Stimulated activated CD4-positive, alpha-beta T cell treated with anti-CD3 and anti-CD28 coated beads, TNF-alpha, amount 100 ng/mL, for 24 hours (primary cell): ENCODE results near the gene AMZ2.
A peak's percentile ranks its signal among the peaks of the same experiment; 100 is the strongest.
"Not testable (repeated sequence)": the region's sequence is repeated elsewhere in the genome, so short reads cannot be mapped to it uniquely, and the experiment has no call there.

Source experiments
- DNase-seq, 3 experiments: peaks; one replicate each; pipeline ENCODE4 v3.0.0-alpha.2; 2020; ENCODE audit warnings: low read depth in 3 of 3

AMZ2 gene

DNA sequence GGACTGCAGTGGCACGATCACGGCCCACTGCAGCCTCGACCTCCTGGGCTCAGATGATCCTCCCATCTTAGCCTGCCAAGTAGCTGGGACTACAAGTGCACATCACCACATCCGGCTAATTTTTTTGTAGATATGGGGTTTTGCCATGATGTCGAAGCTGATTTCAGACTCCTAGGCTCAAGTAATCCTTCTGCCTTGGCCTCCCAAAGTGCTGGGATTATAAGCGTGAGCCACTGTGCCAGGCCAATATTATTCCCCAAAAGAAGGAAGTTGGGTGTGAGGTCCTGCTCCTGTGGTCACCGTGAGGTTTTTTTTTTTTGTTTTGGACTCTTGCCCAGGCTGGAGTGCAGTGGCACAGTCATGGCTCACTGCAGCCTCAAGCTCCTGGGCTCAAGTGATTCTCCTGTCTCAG lies 1.5 kb downstream of the AMZ2 start:
- no peak for DNase-seq

DNA sequence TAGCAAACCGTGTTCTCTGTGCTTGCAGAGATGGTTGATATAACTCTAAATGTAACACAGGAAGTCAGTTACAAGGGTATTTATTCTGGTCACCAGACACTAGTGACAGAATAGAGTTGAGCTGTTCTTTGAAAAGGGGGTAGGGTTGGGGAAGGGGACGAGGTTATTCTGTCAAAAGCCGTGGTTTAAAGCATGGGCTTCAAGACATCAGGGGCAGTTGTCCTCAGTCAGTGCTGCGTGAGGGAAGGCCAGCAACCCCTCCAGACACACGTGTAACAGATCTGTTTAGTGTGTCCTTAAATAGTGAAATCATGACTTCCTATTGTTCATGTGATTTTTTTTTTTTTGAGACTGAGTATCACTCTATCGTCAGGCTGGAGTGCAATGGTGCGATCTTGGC lies 5.6 kb downstream of the AMZ2 start:
- DNase-seq, result not testable (repeated sequence)

DNA sequence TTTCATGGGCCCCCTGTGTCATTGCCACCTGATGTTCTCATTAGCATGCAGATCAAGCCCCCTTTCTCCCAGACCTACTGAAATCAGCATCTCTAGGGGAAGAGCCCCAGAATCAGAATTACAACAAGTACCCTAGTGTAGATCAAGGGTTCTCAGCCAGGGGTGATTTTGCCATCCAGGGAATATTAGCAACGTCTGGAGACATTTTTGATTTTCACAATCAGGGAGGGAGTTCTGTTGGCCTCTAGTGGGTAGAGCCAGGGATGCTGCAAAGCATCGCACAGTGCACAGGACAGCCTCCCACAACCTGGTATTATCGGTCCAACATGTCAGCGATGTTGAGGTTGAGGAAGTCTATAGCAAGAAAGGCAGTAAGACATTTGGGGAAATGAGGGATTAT lies 7.3 kb downstream of the AMZ2 start:
- no peak for DNase-seq

DNA sequence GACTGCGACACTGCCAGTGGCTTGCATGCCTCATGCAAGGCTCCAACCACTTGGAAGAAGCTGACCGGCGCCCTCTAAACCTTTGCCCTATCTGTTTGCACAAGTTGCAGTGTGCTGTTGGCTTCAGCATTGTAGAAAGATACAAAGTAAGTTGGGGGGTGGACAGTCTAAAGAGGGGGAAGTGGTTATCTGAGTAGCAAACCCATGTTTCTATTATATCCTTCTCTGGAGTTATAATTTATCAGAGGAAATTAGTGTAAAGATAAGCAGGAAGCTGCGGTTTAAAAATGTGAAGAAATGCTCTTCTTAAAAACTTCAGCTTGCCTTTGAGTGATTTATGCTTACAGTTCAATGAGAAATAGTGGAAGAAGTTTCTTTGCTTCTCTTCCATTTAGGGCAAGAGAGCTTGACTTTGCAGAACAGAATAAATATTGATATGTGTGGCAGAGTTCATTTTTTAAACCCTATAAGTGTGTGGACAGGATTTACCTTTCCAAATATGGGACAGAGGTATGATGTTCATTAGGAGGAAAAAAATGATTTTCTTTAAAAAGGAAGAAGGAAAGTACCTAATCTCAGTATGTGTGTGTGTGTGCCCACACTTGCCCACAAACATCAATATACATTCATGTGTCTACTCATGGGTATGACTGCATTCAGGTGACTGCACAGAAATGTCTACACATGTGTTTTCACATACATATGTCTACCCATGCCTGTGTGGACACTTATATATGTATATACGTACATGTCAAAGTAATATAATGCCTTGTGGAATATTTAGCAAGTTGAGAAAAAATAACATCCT lies 8.1 kb downstream of the AMZ2 start:
- DNase-seq, result no peak

DNA sequence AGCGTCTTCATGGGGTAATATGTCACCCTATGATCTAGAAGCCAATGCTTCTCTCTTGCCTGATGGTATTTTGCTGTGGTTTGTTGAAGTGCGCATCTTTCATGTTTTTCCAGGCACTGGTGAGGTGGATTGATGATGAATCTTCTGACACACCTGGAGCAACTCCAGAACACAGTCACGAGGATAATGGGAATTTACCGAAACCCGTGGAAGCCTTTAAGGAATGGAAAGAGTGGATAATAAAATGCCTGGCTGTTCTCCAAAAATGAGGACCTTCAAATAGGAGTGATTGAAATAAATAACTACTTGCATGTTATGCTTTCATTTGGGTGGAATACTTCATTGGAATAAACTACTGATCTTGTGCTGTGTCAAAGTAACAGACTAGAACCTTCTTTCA lies 8.9 kb downstream of the AMZ2 start:
- DNase-seq, result not testable (repeated sequence)

DNA sequence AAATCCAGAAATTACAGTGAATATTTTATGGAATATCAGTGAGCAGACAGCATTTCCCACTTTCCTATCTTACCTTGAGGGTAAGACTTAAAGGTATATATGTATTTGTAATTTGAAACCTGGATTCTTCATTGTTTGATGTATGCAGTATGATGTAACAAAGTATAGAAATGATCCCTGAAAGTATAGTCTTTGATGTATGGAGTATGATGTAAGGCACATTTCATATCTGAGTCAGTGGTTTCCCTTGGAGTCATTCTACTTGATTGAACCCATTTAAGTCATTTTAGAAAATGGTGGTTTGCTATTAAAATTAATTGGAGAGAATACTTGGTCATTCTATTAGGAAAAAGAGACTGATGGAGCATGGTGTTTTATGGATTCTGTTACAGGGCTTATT lies 10.1 kb downstream of the AMZ2 start:
- DNase-seq, result no peak

DNA sequence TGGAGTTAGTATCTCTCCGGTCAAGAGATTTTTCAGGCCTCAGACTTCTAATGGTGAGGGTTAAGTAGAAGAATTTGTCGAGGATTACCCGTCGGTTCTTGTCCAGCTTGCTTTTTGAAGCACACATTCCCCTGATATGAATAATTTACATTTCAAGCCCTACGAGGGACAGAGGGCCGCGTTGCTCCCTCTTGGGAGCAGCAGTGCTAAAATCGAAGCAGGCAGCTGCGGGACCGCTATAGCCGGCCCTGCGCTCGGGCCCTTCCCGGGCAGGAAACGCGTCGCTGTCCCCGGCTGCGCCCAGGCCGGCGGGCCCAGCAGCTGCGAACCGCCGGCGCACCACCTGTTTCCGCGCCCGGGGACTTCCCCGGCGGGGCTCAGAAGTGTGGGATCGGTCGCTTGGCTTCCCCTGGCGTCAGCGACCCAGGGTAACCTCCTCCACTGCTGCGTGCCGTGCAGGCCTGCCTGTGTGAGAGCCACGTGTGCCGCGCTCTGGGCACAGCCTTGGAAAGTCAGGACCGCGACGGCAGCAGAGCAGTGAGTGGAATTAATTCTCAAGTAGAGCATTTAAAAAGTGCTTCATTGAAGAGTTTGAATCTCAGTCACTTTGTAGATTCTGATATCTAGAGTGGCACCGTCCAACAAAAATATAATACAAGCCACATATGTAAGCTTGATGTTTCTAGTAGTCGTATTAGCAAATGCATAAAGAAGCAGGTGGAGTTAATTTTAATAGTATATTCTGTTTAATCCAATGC lies 11.2 kb downstream of the AMZ2 start:
- DNase-seq, result peak; percentile 39 to 73 (median 55)

DNA sequence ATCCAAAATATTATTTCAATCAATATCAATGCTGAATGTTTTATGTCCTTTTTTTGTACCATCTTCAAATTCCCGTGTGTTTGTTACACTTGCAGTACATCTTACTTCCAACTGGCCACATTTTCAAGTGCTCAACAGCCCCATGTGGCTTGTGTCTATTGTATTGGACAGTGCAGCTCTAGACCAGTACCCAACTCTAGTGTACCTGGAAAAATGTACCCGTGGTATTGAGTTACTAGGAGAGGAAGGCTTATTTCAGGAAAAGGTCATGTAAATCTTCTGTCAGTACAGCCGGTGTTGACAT lies 11.8 kb downstream of the AMZ2 start:
- not testable (repeated sequence) for DNase-seq

DNA sequence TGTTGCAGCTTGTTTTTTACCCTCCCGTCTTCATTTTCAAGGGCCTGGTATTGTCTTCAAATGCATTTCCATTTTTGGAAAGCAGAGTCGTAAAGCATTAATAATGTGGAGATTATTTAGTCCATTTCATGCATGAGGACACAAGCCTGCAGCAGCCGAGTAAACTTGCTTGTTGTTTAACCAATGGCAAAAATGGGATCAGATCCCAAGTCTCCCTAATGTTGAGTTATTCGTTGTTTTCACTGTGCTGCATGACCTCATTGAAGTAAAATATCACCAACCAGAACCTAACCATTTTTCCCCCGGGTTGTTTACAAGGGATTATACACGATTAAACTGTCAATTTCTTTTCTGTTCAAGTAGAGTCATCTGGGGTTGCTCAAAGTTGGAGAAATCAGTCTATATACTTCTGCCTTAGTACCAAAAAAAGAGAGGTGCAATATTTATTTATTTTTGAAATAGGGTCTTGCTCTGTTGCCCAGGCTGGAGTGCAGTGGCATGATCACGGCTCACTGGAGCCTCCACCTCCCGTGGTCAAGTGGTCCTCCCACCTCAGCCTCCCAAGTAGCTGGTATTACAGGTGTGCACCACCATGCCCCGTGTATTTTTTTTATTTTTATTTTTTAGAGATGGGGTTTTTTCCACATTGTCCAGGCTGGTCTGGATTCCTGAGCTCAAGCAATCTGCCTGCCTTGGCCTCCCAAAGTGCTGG lies 12.4 kb downstream of the AMZ2 start:
- no peak for DNase-seq

DNA sequence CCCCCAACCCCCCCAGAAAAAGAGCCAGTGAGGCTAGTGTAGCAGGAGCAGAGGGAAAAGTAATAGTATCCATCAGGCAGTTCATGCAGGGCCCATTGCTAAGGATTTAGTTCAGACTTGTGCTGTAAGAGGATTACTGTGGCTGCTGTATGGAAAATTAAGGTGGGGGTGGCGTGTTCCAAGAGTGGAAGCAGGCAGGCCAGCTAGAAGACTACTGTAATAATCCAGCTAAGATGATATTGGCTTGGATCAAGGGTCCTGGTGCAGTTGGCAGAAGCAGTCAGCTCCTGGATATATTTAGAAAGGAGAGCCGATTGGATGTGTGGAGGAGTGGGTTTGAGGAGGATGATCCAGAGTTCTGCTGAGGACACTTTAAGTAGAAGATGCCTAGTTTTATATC lies 14.6 kb downstream of the AMZ2 start:
- not testable (repeated sequence) for DNase-seq

DNA sequence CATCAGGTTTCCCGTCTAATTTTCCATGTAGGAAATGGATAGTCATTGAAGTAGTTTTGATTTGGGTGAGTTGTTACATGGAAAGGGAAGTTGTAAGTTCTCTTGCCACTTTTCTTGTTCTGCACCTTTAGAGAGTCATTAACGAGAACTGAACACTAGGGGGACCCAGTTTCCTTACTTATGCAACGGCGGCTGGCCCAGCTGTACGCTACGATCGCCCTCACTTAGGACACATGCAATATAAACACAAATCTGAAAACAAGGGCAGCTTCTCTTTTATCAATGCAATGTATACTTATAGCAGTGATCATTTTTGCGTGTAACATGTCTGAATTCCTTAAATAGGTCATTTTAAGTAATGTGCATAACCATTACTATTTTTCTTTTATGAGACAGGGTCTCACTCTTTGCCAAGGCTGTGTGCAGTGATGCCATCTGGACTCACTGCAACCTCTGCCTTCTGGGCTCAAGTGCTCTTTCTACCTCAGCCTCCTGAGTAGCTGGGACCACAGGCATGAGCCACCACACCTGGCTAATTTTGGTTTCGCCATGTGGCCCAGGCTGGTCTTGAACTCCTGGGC lies 15.3 kb downstream of the AMZ2 start:
- DNase-seq, result not testable (repeated sequence)

DNA sequence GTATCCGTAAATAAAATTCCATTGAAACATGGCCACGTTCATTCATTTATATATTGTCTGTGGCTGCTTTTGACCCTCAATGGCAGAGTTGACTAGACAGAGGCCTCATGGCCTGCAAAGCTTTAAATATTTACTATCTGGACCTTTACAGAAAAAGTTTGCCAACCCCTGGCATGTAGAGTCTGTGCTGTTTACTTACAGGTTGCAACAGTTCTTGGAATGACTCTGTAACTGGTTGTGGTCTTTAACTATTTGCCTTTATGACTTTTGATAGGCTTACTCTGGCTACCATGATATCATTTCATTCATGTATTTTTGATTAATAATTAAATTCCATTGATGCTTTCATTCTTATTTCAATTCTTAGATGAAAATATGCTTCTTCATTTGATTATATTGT lies 18.0 kb downstream of the AMZ2 start:
- DNase-seq, result not testable (repeated sequence)

DNA sequence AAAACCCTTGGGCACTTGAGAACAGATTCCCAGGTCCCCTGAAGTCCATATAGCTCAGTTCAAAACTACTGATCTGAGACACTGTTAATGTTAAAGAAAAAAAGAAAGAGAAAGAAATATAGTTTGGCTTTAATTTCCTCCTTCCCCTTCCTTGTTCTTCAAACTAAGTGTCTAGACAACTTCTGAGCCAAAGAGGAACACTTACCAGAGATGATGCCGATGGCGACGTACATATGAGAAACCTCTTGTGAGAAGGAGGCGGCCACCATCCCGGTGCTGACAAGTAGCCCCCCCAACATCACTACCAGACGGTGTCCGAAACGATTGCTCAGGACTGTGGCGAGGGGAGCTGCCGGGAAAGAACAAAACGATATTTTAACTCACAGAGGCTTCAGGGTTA lies 25.9 kb downstream of the AMZ2 start:
- DNase-seq, result no peak

DNA sequence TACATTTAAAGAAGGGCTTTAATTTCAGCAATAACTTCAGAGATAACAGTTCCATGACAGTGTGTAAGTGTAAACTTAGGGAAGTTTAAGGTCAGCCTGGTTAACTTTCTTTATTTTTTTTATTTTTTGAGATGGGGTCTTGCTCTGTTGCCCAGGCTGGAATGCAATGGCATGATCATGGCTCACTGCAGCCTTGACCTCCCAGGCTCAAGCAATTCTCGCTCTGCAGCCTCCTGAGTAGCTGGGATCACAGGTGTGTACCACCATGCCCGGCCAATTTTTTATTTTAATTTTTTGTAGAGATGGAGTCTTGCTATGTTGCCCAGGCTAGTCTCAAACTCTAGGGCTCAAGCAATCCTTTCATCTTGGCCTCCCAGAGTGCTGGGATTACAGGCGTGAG lies 28.5 kb downstream of the AMZ2 start:
- DNase-seq, result not testable (repeated sequence)

DNA sequence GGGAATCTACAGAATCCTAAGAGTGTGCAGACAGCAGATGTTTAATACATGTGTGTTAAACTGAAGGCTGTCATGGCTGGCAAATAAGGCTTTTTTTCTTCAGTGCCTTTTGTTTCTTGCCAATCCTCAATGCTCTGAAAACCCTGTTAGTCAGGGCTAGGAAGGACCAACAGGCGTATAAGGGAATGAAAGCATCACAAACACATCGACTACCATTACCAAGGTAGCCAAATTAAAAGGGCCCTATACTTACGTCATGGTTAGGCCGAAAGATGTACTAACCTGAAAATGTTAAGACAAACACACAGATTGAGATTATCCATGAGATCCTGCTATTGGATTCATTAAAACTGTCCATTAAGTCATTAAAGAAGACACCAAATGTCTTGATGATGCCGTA lies 30.0 kb downstream of the AMZ2 start:
- no peak for DNase-seq

DNA sequence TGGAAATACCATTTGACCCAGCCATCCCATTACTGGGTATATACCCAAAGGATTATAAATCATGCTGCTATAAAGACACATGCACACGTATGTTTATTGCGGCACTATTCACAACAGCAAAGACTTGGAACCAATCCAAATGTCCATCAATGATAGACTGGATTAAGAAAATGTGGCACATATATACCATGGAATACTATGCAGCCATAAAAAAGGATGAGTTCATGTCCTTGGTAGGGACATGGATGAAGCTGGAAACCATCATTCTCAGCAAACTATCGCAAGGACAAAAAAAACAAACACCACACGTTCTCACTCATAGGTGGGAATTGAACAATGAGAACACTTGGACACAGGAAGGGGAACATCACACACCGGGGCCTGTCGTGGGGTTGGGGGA lies 34.1 kb downstream of the AMZ2 start:
- not testable (repeated sequence) for DNase-seq

DNA sequence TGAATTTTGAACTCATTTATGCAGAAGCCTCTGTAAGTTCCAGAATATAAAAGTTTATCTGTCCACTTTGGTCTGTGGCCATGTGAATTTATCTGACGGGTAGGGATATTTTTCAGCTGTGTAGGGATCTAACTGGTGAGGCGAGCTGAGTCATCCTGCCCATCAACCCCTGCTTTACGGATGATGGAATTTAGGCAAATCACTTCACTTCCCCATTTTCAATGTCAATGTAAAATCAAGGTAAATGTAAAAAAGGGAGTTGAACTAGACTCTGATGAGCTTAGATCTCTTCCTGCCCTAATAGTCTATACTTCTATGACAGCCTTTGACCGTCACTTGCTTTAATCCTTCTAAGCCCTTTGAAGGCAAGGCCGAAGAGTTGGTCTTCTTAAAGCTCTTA lies 40.5 kb downstream of the AMZ2 start:
- no peak for DNase-seq

DNA sequence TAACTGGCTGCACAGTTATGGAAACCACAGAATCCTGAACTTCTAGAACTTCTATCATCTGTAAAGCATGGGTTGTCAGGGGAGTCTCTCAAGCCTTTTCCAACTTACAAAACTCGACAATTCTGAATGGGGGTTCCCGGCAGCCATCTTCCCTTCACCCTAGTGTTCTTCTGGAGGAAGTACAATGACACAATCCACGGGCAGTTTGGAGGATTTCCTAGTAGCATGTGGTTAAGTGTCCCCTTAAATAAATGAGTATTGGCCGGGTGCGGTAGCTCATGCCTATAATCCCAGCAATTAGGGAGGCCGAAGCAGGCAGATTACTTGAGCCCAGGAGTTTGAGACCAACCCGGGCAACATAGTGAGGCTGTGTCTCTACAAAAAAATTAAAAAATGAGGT lies 41.0 kb downstream of the AMZ2 start:
- no peak for DNase-seq

DNA sequence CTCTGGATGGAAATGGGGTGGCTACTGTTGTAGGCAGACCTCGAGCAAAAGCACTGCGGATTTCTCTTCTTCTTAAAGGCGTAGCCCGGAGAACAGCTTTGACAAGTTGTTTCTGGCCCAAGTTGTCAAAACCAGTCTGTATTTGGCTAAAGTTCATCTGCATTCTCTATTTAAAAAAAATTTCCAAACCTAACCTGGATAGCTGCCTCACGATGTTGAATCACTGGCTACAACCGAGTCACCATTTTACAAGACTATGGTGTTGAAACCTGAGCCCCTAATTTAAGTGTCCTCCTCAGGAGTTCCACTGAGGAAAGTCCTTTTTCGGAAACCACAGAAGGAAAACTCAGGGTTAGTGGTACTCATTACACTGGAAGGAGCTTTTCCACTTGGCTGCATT lies 41.6 kb downstream of the AMZ2 start:
- DNase-seq, result no peak

DNA sequence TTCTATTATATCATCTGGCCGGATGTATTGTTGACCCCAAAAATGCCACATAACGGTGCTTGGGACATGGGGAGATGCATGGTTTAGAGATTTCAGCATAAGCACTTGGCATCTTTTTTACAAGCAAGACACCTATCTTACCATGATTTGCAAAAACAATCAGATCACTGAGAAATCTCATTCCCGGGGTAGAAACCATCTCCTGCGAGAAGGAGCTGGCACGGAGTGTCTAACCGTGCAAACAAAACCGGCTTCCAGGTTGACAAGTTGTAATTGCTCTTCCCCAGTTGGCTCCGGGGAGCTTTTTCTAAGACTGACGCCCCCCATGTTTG lies 42.1 kb downstream of the AMZ2 start:
- DNase-seq, result no peak

DNA sequence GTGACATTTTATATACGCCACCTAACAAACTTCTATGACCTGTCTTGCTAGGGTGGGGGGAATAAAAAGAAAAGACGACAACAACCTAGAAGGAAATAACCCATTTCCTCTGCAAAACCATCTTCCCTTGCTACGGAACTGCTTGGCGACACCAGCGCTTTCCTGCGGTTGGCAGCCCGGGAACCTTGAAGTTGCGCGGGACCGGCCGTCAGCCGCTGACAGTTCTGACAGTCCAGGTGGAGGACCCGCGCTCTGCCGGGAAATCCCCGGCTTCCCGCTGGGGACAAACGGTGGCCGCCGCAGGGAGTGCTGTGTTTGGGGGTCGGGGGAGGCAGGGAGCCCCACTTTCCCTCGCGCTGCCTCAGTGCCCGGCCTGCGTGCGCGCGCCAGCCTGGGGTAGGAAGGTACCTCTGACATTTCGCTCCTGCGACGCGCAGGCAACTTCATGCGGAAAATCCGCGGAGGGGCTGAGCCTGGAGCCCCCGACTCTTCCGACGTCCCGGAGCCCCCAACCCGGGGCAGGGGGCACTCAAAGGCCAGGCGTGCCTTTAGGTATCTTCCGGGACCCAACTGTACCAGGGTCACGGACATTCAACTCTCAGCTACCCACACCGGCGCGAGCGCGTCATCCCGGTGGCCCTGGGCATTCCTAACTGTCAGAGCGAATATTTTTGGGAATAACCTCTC lies 42.6 kb downstream of the AMZ2 start:
- DNase-seq, result peak in 2 of 3 experiments; percentile 28 to 55
